ENCODE measurements around the gene PSAP.
"Not testable (repeated sequence)": the region's sequence is repeated elsewhere in the genome, so short reads cannot be mapped to it uniquely, and the experiment has no call there.

The PSAP gene

DNA sequence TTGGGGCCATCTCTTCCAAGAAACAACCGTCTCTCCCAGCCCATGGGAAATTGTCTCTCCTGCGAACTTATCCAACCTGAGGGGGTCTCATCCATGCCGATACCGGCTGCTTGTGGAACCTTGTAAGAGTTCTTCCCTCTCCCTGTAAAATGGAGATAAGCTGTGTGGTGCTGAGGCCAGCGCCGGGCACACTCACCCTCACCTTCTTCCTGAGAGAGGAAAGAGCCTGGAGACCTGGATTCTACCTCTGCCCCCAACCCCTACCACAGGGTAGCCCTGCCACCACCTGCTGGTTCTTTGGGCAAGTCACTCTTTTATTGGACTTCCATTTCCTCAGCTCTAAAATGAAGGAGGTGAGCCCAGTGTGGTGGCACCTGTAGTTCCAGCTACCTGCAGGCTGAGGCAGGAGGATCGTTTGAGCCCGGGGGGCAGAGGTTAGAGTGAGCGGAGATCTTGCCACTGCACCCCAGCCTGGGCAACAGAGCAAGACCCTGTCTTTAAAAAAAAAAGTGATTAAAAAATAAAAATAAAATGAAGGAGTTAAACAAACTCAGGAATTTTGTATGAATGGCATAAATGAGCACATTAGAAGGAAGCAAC is 38.4 kb upstream of the PSAP start:
- H3K27ac ChIP-seq, result peak overlapping the region; percentile 53; the same call in 1 of the 2 replicates
- TF ChIP-seq CTCF (conservative IDR thresholded peaks at IDR 0.05), result no peak

DNA sequence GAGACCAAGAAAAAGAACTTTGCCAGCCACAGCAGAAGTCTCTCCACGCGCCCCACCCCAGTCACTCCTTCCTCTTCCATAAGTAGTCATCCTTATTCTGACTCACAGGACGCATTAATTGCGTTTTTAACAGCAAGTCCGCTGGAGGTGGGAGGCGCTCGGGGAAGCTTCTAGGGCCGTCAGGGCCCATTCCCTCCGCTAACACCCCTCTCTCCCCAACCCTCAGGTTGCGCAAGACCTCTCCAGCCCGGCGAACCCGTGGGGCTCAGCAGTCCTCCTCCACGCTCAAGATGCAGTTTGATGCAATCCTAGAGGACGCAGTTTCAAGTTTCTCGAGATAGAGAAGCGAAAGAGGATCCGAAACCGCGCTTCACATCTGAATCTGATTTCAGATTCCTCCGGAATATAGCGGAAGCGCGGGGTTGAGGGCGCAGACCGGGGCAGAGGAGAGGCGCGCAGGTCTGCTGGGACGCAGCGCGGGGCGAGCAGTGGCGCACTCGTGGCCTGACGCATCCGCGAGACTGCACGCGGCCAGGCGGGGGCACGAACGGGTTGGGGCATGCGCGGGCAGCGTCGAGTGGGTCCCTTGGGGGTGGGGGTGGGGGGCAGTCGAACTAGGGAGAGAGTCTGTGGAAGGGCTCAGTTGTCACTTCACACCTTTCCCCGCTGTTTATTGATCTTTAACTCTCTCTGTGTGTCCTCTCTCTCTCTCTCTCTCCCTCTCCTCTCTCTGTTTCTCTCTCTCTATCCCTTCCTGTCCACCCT is 37.8 kb upstream of the PSAP start:
- H3K27ac ChIP-seq, result peak overlapping the region; percentile 53; the same call in 1 of the 2 replicates
- TF ChIP-seq CTCF (conservative IDR thresholded peaks at IDR 0.05), result peak; percentile 17; the same call in 1 of the 2 replicates

DNA sequence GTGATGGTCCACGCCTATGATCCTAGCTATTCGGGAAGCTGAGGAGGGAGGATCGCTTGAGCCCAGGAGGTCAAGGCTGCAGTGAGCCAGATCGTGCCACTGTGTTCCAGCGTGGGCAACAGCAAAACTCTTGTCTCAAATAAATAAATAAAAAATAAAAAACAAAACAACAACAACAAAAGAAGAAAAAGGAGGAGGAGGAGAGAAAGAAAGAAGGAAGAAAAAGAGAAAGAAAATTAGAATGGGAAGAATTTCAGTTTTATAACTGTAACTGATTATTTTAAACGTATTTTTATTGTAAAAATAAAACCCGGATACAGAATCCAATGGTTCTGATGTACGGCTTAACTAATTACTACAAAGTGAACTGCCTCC is 37.2 kb upstream of the PSAP start:
- H3K27ac ChIP-seq, result peak overlapping the region; percentile 53; the same call in 1 of the 2 replicates
- TF ChIP-seq CTCF (conservative IDR thresholded peaks at IDR 0.05), result no peak

GRCh38 chr10:71887743-71888142 is 36.7 kb upstream of the PSAP start:
- no peak overlapping the region for H3K27ac ChIP-seq
- no peak for TF ChIP-seq CTCF (conservative IDR thresholded peaks at IDR 0.05)

DNA sequence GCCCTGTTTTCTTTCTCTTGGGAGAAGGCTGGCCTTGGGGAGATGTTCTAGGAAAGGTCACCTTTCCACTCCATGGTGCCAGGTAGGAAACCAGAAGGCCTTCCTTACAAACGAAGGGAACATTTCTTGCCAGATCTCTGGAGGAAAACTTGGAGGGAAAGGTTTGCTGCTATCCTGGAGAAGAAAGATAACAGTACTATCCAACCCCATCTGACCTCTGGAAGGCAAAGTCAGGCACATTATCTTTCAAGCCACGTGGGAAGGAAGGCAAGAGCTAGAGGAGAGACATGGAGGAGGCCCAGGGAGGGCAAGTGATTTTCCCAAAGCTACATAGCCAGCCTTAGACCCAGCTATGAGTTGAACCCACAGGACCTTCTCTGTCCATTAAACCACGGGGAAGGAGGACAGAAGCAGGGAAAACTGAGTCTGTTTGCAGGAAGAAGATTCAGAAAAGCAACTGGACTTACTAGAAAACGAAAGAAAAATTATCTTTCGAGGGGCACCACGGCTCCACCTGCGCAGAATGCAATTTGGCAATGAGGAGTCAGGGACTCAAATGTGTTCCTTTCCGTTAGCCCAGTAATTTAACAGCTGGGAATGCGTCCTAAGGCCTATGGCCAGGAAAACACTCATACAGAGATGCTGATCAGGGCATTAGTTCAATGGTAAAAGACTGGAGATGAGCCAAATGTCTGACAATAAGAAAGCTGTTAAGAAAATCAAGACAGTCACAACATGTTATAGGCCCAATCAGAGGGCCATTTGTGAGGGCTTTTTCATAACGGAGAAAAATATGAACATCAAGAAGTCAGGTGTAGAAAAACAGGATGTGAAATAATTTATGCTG is 32.0 kb upstream of the PSAP start:
- no peak overlapping the region for H3K27ac ChIP-seq
- no peak for TF ChIP-seq CTCF (conservative IDR thresholded peaks at IDR 0.05)

GRCh38 chr10:71881647-71882355 is 30.8 kb upstream of the PSAP start:
- no peak for TF ChIP-seq CTCF (conservative IDR thresholded peaks at IDR 0.05)
- no peak overlapping the region for H3K27ac ChIP-seq

GRCh38 chr10:71881307-71881624 is 30.2 kb upstream of the PSAP start:
- not testable (repeated sequence) for H3K27ac ChIP-seq
